Calu3 (cell line): ENCODE measurements around the gene EVL. TPM values are rescaled to one million over a fixed set of nuclear protein-coding genes. Genes with fewer than 3 reads are reported as not detected.

Experiments used
- BruUV-seq: library from RNA; stranded (reverse); fragments of 400-500 nt; replicated peaks from 2 replicates; lab custom pipeline; 2021; lab: Mats Ljungman, UMichigan
- CTCF ChIA-PET: fragments of 300-600 bp; sonication (Branson Sonifier 250); formaldehyde crosslinking; loops from one replicate; lab custom pipeline; 2022; ENCODE audit warnings: antibody characterized with exemption; lab: Charles Lee
- DNase-seq: peaks from one replicate; pipeline ENCODE4 v3.0.0; 2022
- H3K27ac Mint-ChIP-seq: one replicate; pipeline ENCODE4 v1.8.0; 2022; ENCODE audit warnings: mixed read lengths; ENCODE audit not compliant: unreplicated experiment
- H3K27me3 Mint-ChIP-seq: one replicate; pipeline ENCODE4 v1.8.0; 2022; ENCODE audit warnings: mixed read lengths; ENCODE audit not compliant: unreplicated experiment
- H3K36me3 Mint-ChIP-seq: one replicate; pipeline ENCODE4 v1.8.0; 2022; ENCODE audit warnings: mild to moderate bottlenecking, moderate library complexity, mixed read lengths; ENCODE audit not compliant: insufficient read depth, unreplicated experiment
- H3K4me1 Mint-ChIP-seq: one replicate; pipeline ENCODE4 v1.8.0; 2022; ENCODE audit warnings: mild to moderate bottlenecking, low read depth, mixed read lengths; ENCODE audit not compliant: unreplicated experiment
- H3K4me3 Mint-ChIP-seq: one replicate; pipeline ENCODE4 v1.8.0; 2022; ENCODE audit warnings: mild to moderate bottlenecking, low read depth, moderate library complexity, mixed read lengths; ENCODE audit not compliant: unreplicated experiment
- H3K9me3 Mint-ChIP-seq: one replicate; pipeline ENCODE4 v1.8.0; 2022; ENCODE audit warnings: low read depth, mixed read lengths; ENCODE audit not compliant: unreplicated experiment
- CTCF ChIP-seq: fragments of 200-600 bp; IDR thresholded peaks from one replicate; pipeline ENCODE4 v1.8.0; 2022; ENCODE audit warnings: antibody characterized with exemption; ENCODE audit not compliant: unreplicated experiment
- intact Hi-C: fragments of 100-400 bp; cut with micrococcal nuclease; formaldehyde crosslinking; loops from one replicate; pipeline ENCODE4 v1.10.0; 2022; ENCODE audit not compliant: unreplicated experiment
- total RNA-seq: library from RNA; stranded (reverse); gene quantifications from 2 replicates; pipeline ENCODE4 v1.2.3, GENCODE V29; 2022

The EVL gene
- total RNA-seq, 1 experiment from 2014 or later = 33.5 TPM

GRCh38 chr14:100118396-100119011 lies 53.3 kb downstream of the EVL start:
- intact Hi-C loops = no loop called here
- no peak overlapping the region for H3K4me3 Mint-ChIP-seq
- no peaks in the 10 kb centered on the region for H3K4me1 Mint-ChIP-seq
- BruUV-seq = no TSS peak
- TF ChIP-seq CTCF = no peak
- no peak overlapping the region for H3K27ac Mint-ChIP-seq
- no peak for DNase-seq
- CTCF ChIA-PET = interaction anchor here (2.1 kb wide), 1 partner anchor 10 kb away, joined by 5 read pairs; no protein-coding TSS in a partner anchor
- H3K27me3 Mint-ChIP-seq = no peaks in the 10 kb centered on the region
- no peaks in the 10 kb centered on the region for H3K9me3 Mint-ChIP-seq
- no peaks in the 10 kb centered on the region for H3K36me3 Mint-ChIP-seq

GRCh38 chr14:100119251-100119650 lies 54.0 kb downstream of the EVL start:
- no TSS peak for BruUV-seq
- no peak for DNase-seq
- TF ChIP-seq CTCF = no peak
- no peaks in the 10 kb centered on the region for H3K4me1 Mint-ChIP-seq
- intact Hi-C loops = no loop called here
- no peaks in the 10 kb centered on the region for H3K36me3 Mint-ChIP-seq
- H3K9me3 Mint-ChIP-seq = no peaks in the 10 kb centered on the region
- no peak overlapping the region for H3K4me3 Mint-ChIP-seq
- no peaks in the 10 kb centered on the region for H3K27me3 Mint-ChIP-seq
- CTCF ChIA-PET = interaction anchor here (2.1 kb wide), 1 partner anchor 11 kb away, joined by 5 read pairs; no protein-coding TSS in a partner anchor
- no peak overlapping the region for H3K27ac Mint-ChIP-seq

GRCh38 chr14:100120522-100121269 lies 55.5 kb downstream of the EVL start:
- H3K4me1 Mint-ChIP-seq = no peaks in the 10 kb centered on the region
- no peak for TF ChIP-seq CTCF
- CTCF ChIA-PET = interaction anchor here (1.2 kb wide), 1 partner anchor 73 kb away, joined by 5 read pairs; no protein-coding TSS in a partner anchor
- intact Hi-C loops = no loop called here
- no peak overlapping the region for H3K27ac Mint-ChIP-seq
- H3K36me3 Mint-ChIP-seq = no peaks in the 10 kb centered on the region
- DNase-seq = no peak
- H3K9me3 Mint-ChIP-seq = no peaks in the 10 kb centered on the region
- BruUV-seq = no TSS peak
- H3K27me3 Mint-ChIP-seq = no peaks in the 10 kb centered on the region
- H3K4me3 Mint-ChIP-seq = no peak overlapping the region

- DNase-seq = no peak
- no TSS peak for BruUV-seq
- TF ChIP-seq CTCF = no peak
- Mint-ChIP-seq H3K9me3 (no peaks in the 10 kb centered on the region), H3K27me3 (no peaks in the 10 kb centered on the region), H3K4me1 (no peaks in the 10 kb centered on the region), H3K27ac (no peak overlapping the region), H3K36me3 (no peaks in the 10 kb centered on the region), H3K4me3 (no peak overlapping the region)
- intact Hi-C loops = no loop called here
- CTCF ChIA-PET = interaction anchor here (0.9 to 1.3 kb wide), 4 partner anchors 14 to 72 kb away, joined by 3 to 5 read pairs (median 4); no protein-coding TSS in a partner anchor
These were observed 56.6 kb downstream of the EVL start for GRCh38 chr14:100121643-100122480.
